Astrocyte (in vitro differentiated cells and primary cell): Measurements from ENCODE around the gene NBPF1. TPM values are rescaled to one million over a fixed set of nuclear protein-coding genes. Genes with fewer than 3 reads are reported as not detected.

Source experiments
- DNase-seq: peaks from one replicate; pipeline ENCODE4 v3.0.0-alpha.2; 2010; ENCODE audit warnings: low read depth
- FAIRE-seq: peaks from 2 replicates; lab custom pipeline; 2011; peaks lifted over from hg19 to GRCh38; lab: Jason Lieb, UNC
- H2AFZ ChIP-seq: 2 replicates; pipeline ENCODE4 v1.6.0; 2012; ENCODE audit warnings: low read depth, low read length, inconsistent platforms
- H3K27ac ChIP-seq: 2 replicates; pipeline ENCODE4 v1.5.1; 2011; ENCODE audit warnings: low read depth, low read length, inconsistent platforms
- H3K27me3 ChIP-seq: 2 replicates; pipeline ENCODE4 v1.6.0; 2011; ENCODE audit warnings: low read length, inconsistent platforms; ENCODE audit not compliant: insufficient read depth
- H3K36me3 ChIP-seq: 2 replicates; pipeline ENCODE4 v1.5.1; 2011; ENCODE audit warnings: low read length, inconsistent platforms; ENCODE audit not compliant: insufficient read depth
- H3K4me1 ChIP-seq: 2 replicates; pipeline ENCODE4 v1.5.1; 2011; ENCODE audit warnings: low read length, inconsistent platforms; ENCODE audit not compliant: insufficient read depth
- H3K4me2 ChIP-seq: 2 replicates; pipeline ENCODE4 v1.6.0; 2012; ENCODE audit warnings: low read length, inconsistent platforms
- H3K4me3 ChIP-seq: 2 replicates; pipeline ENCODE4 v1.5.1; 2011; ENCODE audit warnings: low read depth, mild to moderate bottlenecking, low read length, inconsistent platforms; ENCODE audit not compliant: insufficient read depth
- H3K79me2 ChIP-seq: 2 replicates; pipeline ENCODE4 v1.6.0; 2012; ENCODE audit warnings: mild to moderate bottlenecking, low read length, inconsistent platforms; ENCODE audit not compliant: insufficient read depth
- H3K9ac ChIP-seq: 2 replicates; pipeline ENCODE4 v1.6.0; 2012; ENCODE audit warnings: mild to moderate bottlenecking, low read length, inconsistent platforms
- H3K9me3 ChIP-seq: 2 replicates; pipeline ENCODE4 v1.5.1; 2012; ENCODE audit warnings: low read depth, mild to moderate bottlenecking, low read length, inconsistent platforms; ENCODE audit not compliant: insufficient read depth
- H4K20me1 ChIP-seq: 2 replicates; pipeline ENCODE4 v1.6.0; 2012; ENCODE audit warnings: low read length, inconsistent platforms; ENCODE audit not compliant: insufficient read depth
- H3K27ac Mint-ChIP-seq: one replicate; pipeline ENCODE4 v1.8.0; 2021; ENCODE audit warnings: mild to moderate bottlenecking, mixed read lengths; ENCODE audit not compliant: unreplicated experiment
- H3K27me3 Mint-ChIP-seq: one replicate; pipeline ENCODE4 v1.8.0; 2021; ENCODE audit warnings: low read depth, mixed read lengths; ENCODE audit not compliant: unreplicated experiment
- H3K36me3 Mint-ChIP-seq: one replicate; pipeline ENCODE4 v1.8.0; 2021; ENCODE audit warnings: low read depth, mixed read lengths; ENCODE audit not compliant: unreplicated experiment
- H3K4me1 Mint-ChIP-seq: one replicate; pipeline ENCODE4 v1.8.0; 2021; ENCODE audit warnings: low read depth, mixed read lengths; ENCODE audit not compliant: unreplicated experiment
- H3K4me3 Mint-ChIP-seq: one replicate; pipeline ENCODE4 v1.8.0; 2021; ENCODE audit warnings: mild to moderate bottlenecking, moderate library complexity, mixed read lengths; ENCODE audit not compliant: unreplicated experiment
- H3K9me3 Mint-ChIP-seq: one replicate; pipeline ENCODE4 v1.8.0; 2021; ENCODE audit warnings: mild to moderate bottlenecking, mixed read lengths; ENCODE audit not compliant: unreplicated experiment
- CTCF ChIP-seq: IDR thresholded peaks from 2 replicates; pipeline ENCODE4 v1.5.1; 2011; ENCODE audit warnings: low read depth, mild to moderate bottlenecking, inconsistent platforms, low read length, moderate library complexity; ENCODE audit not compliant: insufficient read depth
- EZH2 ChIP-seq: IDR thresholded peaks from 2 replicates; pipeline ENCODE4 v1.6.1; 2012; ENCODE audit warnings: mild to moderate bottlenecking, low read length, inconsistent platforms; ENCODE audit not compliant: insufficient read depth
- total RNA-seq: library from RNA; stranded (reverse); gene quantifications from 2 replicates; pipeline ENCODE4 v1.2.1, GENCODE V29; 2021

NBPF1 gene
- total RNA-seq, 1 donor from 2014 or later: 23.1 TPM

GRCh38 chr1:16617114-16617631 lies 3.8 kb upstream of the NBPF1 start:
- Histone ChIP-seq H3K9me3 (no peaks in the 10 kb centered on the region), H3K27ac (no peak overlapping the region), H3K27me3 (no peaks in the 10 kb centered on the region), H2AFZ (no peak overlapping the region), H3K79me2 (peaks cover 7% of the 10 kb centered on the region), H4K20me1 (peaks cover 18% of the 10 kb centered on the region), H3K4me2 (no peak overlapping the region), H3K36me3 (peaks cover 6% of the 10 kb centered on the region), H3K4me1 (peaks cover 11% of the 10 kb centered on the region), H3K9ac (no peak overlapping the region), H3K4me3 (no peak overlapping the region)
- H3K4me1 Mint-ChIP-seq: no peaks in the 10 kb centered on the region
- DNase-seq (no peak), FAIRE-seq (no peak)
- H3K4me3 Mint-ChIP-seq: no peak overlapping the region
- no peaks in the 10 kb centered on the region for H3K27me3 Mint-ChIP-seq
- H3K9me3 Mint-ChIP-seq: no peaks in the 10 kb centered on the region
- TF ChIP-seq CTCF: no peak
- TF ChIP-seq EZH2: no peak
- no peak overlapping the region for H3K27ac Mint-ChIP-seq
- H3K36me3 Mint-ChIP-seq: no peaks in the 10 kb centered on the region

GRCh38 chr1:16615253-16616252 lies 2.2 kb upstream of the NBPF1 start:
- no peak overlapping the region for H3K27ac ChIP-seq
- Mint-ChIP-seq H3K27me3 (no peaks in the 10 kb centered on the region), H3K4me3 (no peak overlapping the region), H3K27ac (no peak overlapping the region), H3K36me3 (no peaks in the 10 kb centered on the region), H3K4me1 (no peaks in the 10 kb centered on the region), H3K9me3 (no peaks in the 10 kb centered on the region)
- no peaks in the 10 kb centered on the region for H3K27me3 ChIP-seq
- FAIRE-seq (no peak), DNase-seq (no peak)
- no peak overlapping the region for H3K4me3 ChIP-seq
- H3K9ac ChIP-seq: no peak overlapping the region
- peaks cover 14% of the 10 kb centered on the region for H3K4me1 ChIP-seq
- no peak overlapping the region for H2AFZ ChIP-seq
- no peak for TF ChIP-seq CTCF
- H4K20me1 ChIP-seq: peaks cover 18% of the 10 kb centered on the region
- no peaks in the 10 kb centered on the region for H3K9me3 ChIP-seq
- peaks cover 21% of the 10 kb centered on the region for H3K79me2 ChIP-seq
- H3K36me3 ChIP-seq: peaks cover 6% of the 10 kb centered on the region
- H3K4me2 ChIP-seq: no peak overlapping the region
